GM12878 (cell line): Measurements from ENCODE around the gene BHLHA15. TPM values are rescaled to one million over a fixed set of nuclear protein-coding genes. Genes with fewer than 3 reads are reported as not detected.

Experiments used
- ATF2 ChIP-seq: IDR thresholded peaks from 2 replicates; pipeline ENCODE4 v1.6.1; 2012; ENCODE audit warnings: low read length, inconsistent platforms
- BCL11A ChIP-seq: IDR thresholded peaks from 2 replicates; pipeline ENCODE4 v1.6.1; 2011; ENCODE audit warnings: low read depth, low read length
- CBFB ChIP-seq: IDR thresholded peaks from 2 replicates; pipeline ENCODE4 v1.6.1; 2016; ENCODE audit warnings: antibody characterized with exemption, low read depth
- CREM ChIP-seq: IDR thresholded peaks from 2 replicates; pipeline ENCODE4 v1.6.1; 2014; ENCODE audit warnings: antibody characterized with exemption, low read depth
- HDAC6 ChIP-seq: fragments of 200-600 bp; sonication (generic); IDR thresholded peaks from one replicate; pipeline ENCODE4 v1.8.0; 2017; ENCODE audit warnings: antibody characterized with exemption; ENCODE audit not compliant: unreplicated experiment
- IKZF2 ChIP-seq, 2 experiments: fragments of 450-650 bp; IDR thresholded peaks; 2 replicates each; pipeline ENCODE4 v1.6.1; 2017; ENCODE audit warnings: mild to moderate bottlenecking in 2 of 2, moderate library complexity in 2 of 2
- MTA3 ChIP-seq: IDR thresholded peaks from 2 replicates; pipeline ENCODE4 v1.6.1; 2012; ENCODE audit warnings: low read length, inconsistent platforms, borderline replicate concordance
- NR2F1 ChIP-seq: fragments of 450-650 bp; conservative IDR thresholded peaks from 2 replicates; pipeline ENCODE4 v1.6.1; 2017; ENCODE audit warnings: mild to moderate bottlenecking
- PAX5 ChIP-seq: IDR thresholded peaks from 2 replicates; pipeline ENCODE4 v1.6.1; 2011; ENCODE audit warnings: low read depth, low read length, borderline replicate concordance
- POU2F2 ChIP-seq: IDR thresholded peaks from 3 replicates; pipeline ENCODE4 v1.6.1; 2011; ENCODE audit warnings: low read depth, mild to moderate bottlenecking, low read length, borderline replicate concordance
- SREBF2 ChIP-seq: IDR thresholded peaks from 2 replicates; pipeline ENCODE4 v1.6.1; 2012; ENCODE audit warnings: mild to moderate bottlenecking, low read length
- TCF12 ChIP-seq: IDR thresholded peaks from 2 replicates; pipeline ENCODE4 v1.6.1; 2011; ENCODE audit warnings: low read depth, mild to moderate bottlenecking, low read length
- WRNIP1 ChIP-seq: IDR thresholded peaks from 2 replicates; pipeline ENCODE4 v1.6.1; 2011; ENCODE audit warnings: low read depth, low read length, improper control_type of control experiment, borderline replicate concordance
- polyA plus RNA-seq, 11 experiments: library from polyadenylated mRNA; depleted of rRNA in 4 of 11; unstranded in 6 of 11; stranded (reverse) in 5 of 11; fragments of >200 nt; fragmentation: Nextera tagmentation in 4 of 11; fragmentation: Illumina TruSeq in 1 of 11; extraction: Ambion mirVana in 4 of 11; extraction: Trizol in 1 of 11; gene quantifications; 1 replicate in 1 of 11; 2 replicates in 10 of 11; pipeline versions ENCODE4 v1.2.1 to v1.2.3, GENCODE V29; 2011 to 2016; ENCODE audit warnings: inconsistent platforms in 2 of 11, missing spikeins in 2 of 11, low read depth in 1 of 11
- total RNA-seq, 4 experiments: library from RNA; depleted of rRNA in 3 of 4; stranded (reverse); fragments of >200 nt in 3 of 4; fragmentation: Illumina TruSeq in 1 of 4; extraction: Trizol in 1 of 4; gene quantifications; 2 replicates each; pipeline versions ENCODE4 v1.2.1 to v1.2.3, GENCODE V29; 2013 to 2021

Gene BHLHA15
- total and polyA plus RNA-seq, 10 of the 15 experiments (the other 5 are each of a cell fraction or from before 2014, with no cell fraction given): 0.54 to 4.2 (median 2.5) TPM; not detected in 4

- peak; percentile 37 to 48; a peak in 1 of 4 replicates for TF ChIP-seq IKZF2 (IDR thresholded peaks at IDR 0.05)
- TF ChIP-seq SREBF2: no peak
- TF ChIP-seq CREM: peak; percentile 25; the same call in 1 of the 2 replicates
- peak; percentile 89 for TF ChIP-seq POU2F2
- TF ChIP-seq MTA3: peak; percentile 94; the same call in 1 of the 2 replicates
- peak; percentile 62; the same call in 1 of the 2 replicates for TF ChIP-seq NR2F1
- TF ChIP-seq CBFB: peak; percentile 74; the same call in 1 of the 2 replicates
- TF ChIP-seq ATF2: peak; percentile 74; the same call in 1 of the 2 replicates
- TF ChIP-seq PAX5: peak; percentile 99
- no peak for TF ChIP-seq WRNIP1
- peak; percentile 30; the same call in 1 of the 2 replicates for TF ChIP-seq BCL11A
- TF ChIP-seq TCF12: 0 out of 2 replicates have a peak, but pooled peaks have one; percentile 43
- no peak for TF ChIP-seq HDAC6
Measured at GRCh38 chr7:98200364-98200763, 10.9 kb upstream of the BHLHA15 start (continued).
